Stomach (tissue), 9 donors: ENCODE measurements around the gene TPP2. TPM values are rescaled to one million over a fixed set of nuclear protein-coding genes. Genes with fewer than 3 reads are reported as not detected.

ENCODE experiments used
- DNase-seq, 2 donors: peaks; one replicate each; pipeline versions ENCODE4 v3.0.0 to v3.0.0-alpha.2; 2013 to 2019
- H3K27ac ChIP-seq, 5 donors: fragments of 200-600 bp in 4 of 5; sonication (generic) in 4 of 5; one replicate each; pipeline ENCODE4 v1.5.1; 2013 to 2019; ENCODE audit warnings: mild to moderate bottlenecking in 1 of 5, moderate library complexity in 1 of 5
- H3K27me3 ChIP-seq, 3 donors: fragments of 200-600 bp; sonication (generic); one replicate each; pipeline ENCODE4 v1.5.1; 2017 to 2019; ENCODE audit warnings: mixed run types in 1 of 3
- H3K36me3 ChIP-seq, 4 donors: fragments of 200-600 bp; sonication (generic); 1 replicate in 3 of 4; 2 replicates in 1 of 4; pipeline ENCODE4 v1.5.1; 2016 to 2019
- H3K4me1 ChIP-seq, 4 donors: fragments of 200-600 bp; sonication (generic); one replicate each; pipeline ENCODE4 v1.5.1; 2016 to 2019
- H3K4me3 ChIP-seq, 4 donors: fragments of 200-600 bp; sonication (generic) in 3 of 4; one replicate each; pipeline ENCODE4 v1.5.1; 2016 to 2019; ENCODE audit warnings: mild to moderate bottlenecking in 1 of 4
- H3K9me3 ChIP-seq, 4 donors: fragments of 200-600 bp; sonication (generic); one replicate each; pipeline ENCODE4 v1.5.1; 2016 to 2019
- CTCF ChIP-seq, 7 experiments: fragments of 450-650 bp in 4 of 7; fragments of 200-600 bp in 3 of 7; sonication (generic) in 3 of 7; IDR thresholded peaks; one replicate each; pipeline ENCODE4 v1.5.1; 2016 to 2019; ENCODE audit warnings: antibody characterized with exemption in 7 of 7, control low read depth in 2 of 7, mild to moderate bottlenecking in 1 of 7
- EP300 ChIP-seq: sonication (generic); formaldehyde crosslinking; IDR thresholded peaks from one replicate; pipeline ENCODE4 v1.6.1; 2017; ENCODE audit warnings: antibody characterized with exemption
- POLR2A ChIP-seq, 4 donors: fragments of 450-650 bp; IDR thresholded peaks; one replicate each; pipeline ENCODE4 v1.6.1; 2016; ENCODE audit warnings: antibody characterized with exemption in 4 of 4, control low read depth in 2 of 4, mild to moderate bottlenecking in 1 of 4, moderate library complexity in 1 of 4
- POLR2AphosphoS5 ChIP-seq, 3 donors: sonication (generic); formaldehyde crosslinking; IDR thresholded peaks; one replicate each; pipeline ENCODE4 v1.6.1; 2016; ENCODE audit warnings: antibody characterized with exemption in 3 of 3
- WGBS, 5 donors: extraction: QIAGEN DNeasy Blood & Tissue Kit in 3 of 5; methylation state at CpG; one replicate each; pipeline versions ENCODE4 v1.1.5 to v1.1.7; 2013 to 2018; 5-methylcytosine and 5-hydroxymethylcytosine counted together
- intact Hi-C: fragments of 100-400 bp; cut with DNase I; formaldehyde crosslinking; loops from one replicate; pipeline ENCODE4 v1.15.1; 2023; ENCODE audit warnings: low total_unique reads
- polyA plus RNA-seq, 3 donors: library from polyadenylated mRNA; stranded (reverse); fragments of 200-250 nt; gene quantifications; one replicate each; pipeline ENCODE4 v1.2.3, GENCODE V29; 2013
- total RNA-seq, 5 donors: library from RNA; depleted of rRNA; stranded (reverse); fragments of >200 nt; gene quantifications; one replicate each; pipeline versions ENCODE4 v1.1.0 to v1.2.3, GENCODE V29; 2014 to 2016
- donor health status: healthy with polysubstance abuse.
- donor health status: Bipolar disorder and iron deficiency.
- donor health status: healthy.

TPP2 gene
- total and polyA plus RNA-seq, 8 donors, result 10.1 to 103 (median 26.1) TPM

GRCh38 chr13:102606537-102607309 is 9.9 kb downstream of the TPP2 start:
- Histone ChIP-seq H3K9me3 (no peaks in the 10 kb centered on the region), H3K36me3 (peaks cover 20 to 69% (median 63%) of the 10 kb centered on the region in 4 donors), H3K4me1 (peaks cover 0 to 18% (median 0%) of the 10 kb centered on the region in 4 donors), H3K4me3 (no peak overlapping the region), H3K27me3 (no peaks in the 10 kb centered on the region), H3K27ac (no peak overlapping the region)
- no peak for DNase-seq
- intact Hi-C loops, result no loop called here
- WGBS, 5 donors, result 84 to 95% (median 94%) methylated on average over 9 of the region's 9 CpGs
- TF ChIP-seq POLR2AphosphoS5 (IDR thresholded peaks at IDR 0.05) (no peak), POLR2A (IDR thresholded peaks at IDR 0.05) (no peak), EP300 (no peak), CTCF (IDR thresholded peaks at IDR 0.05) (no peak)

DNA sequence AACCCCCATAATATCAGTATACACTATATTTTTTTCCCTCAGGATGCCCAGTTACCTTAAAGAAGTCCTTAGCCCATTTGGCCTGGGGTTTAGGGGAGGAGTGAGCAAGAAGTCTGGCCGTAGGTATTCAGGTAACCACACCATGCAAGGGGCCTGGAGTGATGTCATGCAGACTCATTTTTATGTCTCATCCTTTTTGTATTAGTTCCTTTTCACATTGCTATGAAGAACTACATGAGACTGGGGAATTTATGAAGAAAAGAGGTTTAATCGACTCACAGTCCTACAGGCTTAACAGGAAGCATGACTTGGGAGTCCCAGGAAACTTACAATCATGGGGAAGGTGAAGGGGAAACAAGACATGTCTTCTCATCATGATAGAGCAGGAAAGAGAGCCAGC is 12.2 kb downstream of the TPP2 start:
- H3K36me3 ChIP-seq, result peaks cover 20 to 70% (median 68%) of the 10 kb centered on the region in 4 donors
- WGBS, 5 donors, result 91 to 100% (median 93%) methylated on average over 2 of the region's 2 CpGs
- no peaks in the 10 kb centered on the region for H3K9me3 ChIP-seq
- TF ChIP-seq EP300, result no peak
- peaks cover 0 to 10% (median 0%) of the 10 kb centered on the region in 4 donors for H3K4me1 ChIP-seq
- no peak overlapping the region for H3K4me3 ChIP-seq
- H3K27me3 ChIP-seq, result no peaks in the 10 kb centered on the region
- no peak overlapping the region for H3K27ac ChIP-seq
- intact Hi-C loops, result no loop called here
- no peak for DNase-seq

DNA sequence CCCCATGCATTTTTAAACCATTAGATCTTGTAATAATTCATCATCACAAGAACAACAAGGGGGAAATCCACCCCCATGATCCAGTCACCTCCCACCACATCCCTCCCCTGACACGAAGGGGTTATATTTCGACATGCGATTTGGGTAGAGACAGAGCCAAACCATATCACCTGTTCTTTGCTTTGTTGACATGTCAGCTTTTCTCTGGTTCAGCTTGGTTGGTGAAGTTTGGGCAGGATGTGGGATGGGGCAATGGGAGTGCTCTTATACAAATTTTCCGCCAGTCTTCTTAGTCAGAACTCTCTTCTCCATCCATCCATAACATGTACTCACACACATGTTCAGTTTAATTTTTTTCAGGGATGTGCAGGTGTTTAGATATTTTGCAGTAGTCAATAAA is 12.9 kb downstream of the TPP2 start:
- TF ChIP-seq EP300 (no peak), POLR2A (IDR thresholded peaks at IDR 0.05) (no peak), POLR2AphosphoS5 (IDR thresholded peaks at IDR 0.05) (no peak), CTCF (IDR thresholded peaks at IDR 0.05) (no peak)
- intact Hi-C loops, result no loop called here
- Histone ChIP-seq H3K36me3 (peaks cover 20 to 75% (median 74%) of the 10 kb centered on the region in 4 donors), H3K27ac (no peak overlapping the region), H3K9me3 (no peaks in the 10 kb centered on the region), H3K4me3 (no peak overlapping the region), H3K27me3 (no peaks in the 10 kb centered on the region), H3K4me1 (peaks cover 0 to 10% (median 0%) of the 10 kb centered on the region in 4 donors)
- WGBS, 5 donors, result 93 to 98% (median 95%) methylated on average over 4 of the region's 4 CpGs
- DNase-seq, result no peak

DNA sequence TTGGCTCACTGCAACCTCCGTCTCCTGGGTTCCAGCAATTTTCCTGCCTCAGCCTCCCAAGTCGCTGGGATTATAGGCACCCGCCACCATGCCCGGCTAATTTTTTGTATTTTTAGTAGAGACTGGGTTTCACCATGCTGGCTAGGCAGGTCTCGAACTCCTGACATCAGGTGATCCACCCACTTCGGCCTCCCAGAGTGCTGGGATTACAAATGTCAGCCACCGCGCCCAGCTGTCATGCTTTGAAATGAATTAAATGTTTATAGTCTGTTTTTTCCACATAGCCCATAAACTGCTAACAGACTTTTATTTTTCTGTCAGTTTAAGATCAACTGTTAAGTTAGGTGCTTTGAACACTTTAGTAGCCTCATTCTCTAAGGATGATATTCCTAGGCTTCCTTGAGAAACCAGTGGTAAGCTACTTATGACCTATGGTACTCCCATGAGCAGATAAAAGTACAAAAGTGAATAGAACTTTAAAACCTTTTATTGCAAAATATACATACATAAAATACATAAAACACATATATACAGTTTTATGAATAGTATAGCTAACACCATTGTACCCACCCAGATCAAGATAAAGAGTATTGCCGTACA is 13.6 kb downstream of the TPP2 start:
- Histone ChIP-seq H3K36me3 (peaks cover 14 to 75% (median 74%) of the 10 kb centered on the region in 4 donors), H3K4me3 (no peak overlapping the region), H3K27me3 (no peaks in the 10 kb centered on the region), H3K27ac (no peak overlapping the region), H3K4me1 (peaks cover 0 to 6% (median 0%) of the 10 kb centered on the region in 4 donors), H3K9me3 (no peaks in the 10 kb centered on the region)
- no peak for DNase-seq
- intact Hi-C loops, result no loop called here
- no peak for TF ChIP-seq POLR2AphosphoS5 (IDR thresholded peaks at IDR 0.05)
- no peak for TF ChIP-seq EP300
- no peak for TF ChIP-seq CTCF (IDR thresholded peaks at IDR 0.05)
- no peak for TF ChIP-seq POLR2A (IDR thresholded peaks at IDR 0.05)
- WGBS, 5 donors, result 93 to 98% (median 96%) methylated on average over 9 of the region's 9 CpGs
